Dermis microvascular lymphatic vessel endothelial cell (primary cell): ENCODE data around the gene STMN1. TPM values are rescaled to one million over a fixed set of nuclear protein-coding genes. Genes with fewer than 3 reads are reported as not detected.
A peak's percentile ranks its signal among the peaks of the same experiment; 100 is the strongest.

Experiments used
- DNase-seq, 2 donors: peaks; one replicate each; pipeline versions ENCODE4 v3.0.0 to v3.0.0-alpha.2; 2010; ENCODE audit warnings: low read depth in 2 of 2
- total RNA-seq: library from RNA; depleted of rRNA; stranded (reverse); fragments of >200 nt; gene quantifications from 2 replicates; pipeline ENCODE4 v1.2.1, GENCODE V29; 2014

STMN1 gene
- total RNA-seq, 1 donor from 2014 or later, result 144 TPM

GRCh38 chr1:25895365-25895990 lies 10.7 kb downstream of the STMN1 start:
- DNase-seq, result peak; percentile 86 to 92

DNA sequence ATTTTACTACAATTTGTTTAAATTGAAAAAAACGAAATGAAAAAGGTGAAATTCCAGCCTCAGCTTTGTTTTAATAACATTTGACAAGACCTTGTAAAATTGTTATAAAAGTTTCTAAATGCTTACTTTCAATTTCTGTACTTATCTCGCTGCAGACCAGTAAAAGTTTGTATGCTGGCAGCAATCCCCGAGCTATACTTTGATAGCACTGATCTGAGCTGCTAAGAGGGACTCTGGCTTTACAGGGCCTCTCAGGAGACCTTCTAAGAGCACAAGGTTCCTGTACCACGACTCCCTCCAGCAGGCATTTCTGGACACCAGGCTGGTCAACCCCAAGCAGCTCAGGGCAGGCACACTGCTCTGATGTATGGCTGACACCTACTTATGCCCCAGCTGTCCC lies 13.1 kb downstream of the STMN1 start:
- no peak for DNase-seq

GRCh38 chr1:25891606-25892005 lies 14.6 kb downstream of the STMN1 start:
- no peak for DNase-seq

- DNase-seq, result no peak
Observed at GRCh38 chr1:25890239-25891034, 15.8 kb downstream of the STMN1 start.

DNA sequence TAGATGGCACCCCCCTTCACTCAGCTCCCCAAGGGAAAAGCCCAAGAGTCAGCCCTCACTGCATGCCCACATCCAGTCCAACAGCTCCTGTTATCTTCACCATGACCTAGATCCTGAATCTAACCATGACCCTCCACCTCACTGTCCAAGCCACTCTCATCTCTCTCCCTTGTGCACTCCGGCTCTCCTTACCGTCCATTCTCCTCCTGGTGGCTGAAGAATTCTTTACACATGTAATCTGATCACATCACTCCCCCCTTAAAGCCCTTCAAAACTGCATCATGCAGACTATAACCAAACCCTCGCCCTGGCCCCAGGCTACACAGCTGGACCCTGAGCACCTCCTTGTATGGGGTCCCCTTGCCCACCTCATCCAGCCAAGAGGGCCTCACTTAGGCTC lies 16.7 kb downstream of the STMN1 start:
- DNase-seq, result no peak

GRCh38 chr1:25888426-25888987 lies 17.7 kb downstream of the STMN1 start:
- DNase-seq, result no peak

DNA sequence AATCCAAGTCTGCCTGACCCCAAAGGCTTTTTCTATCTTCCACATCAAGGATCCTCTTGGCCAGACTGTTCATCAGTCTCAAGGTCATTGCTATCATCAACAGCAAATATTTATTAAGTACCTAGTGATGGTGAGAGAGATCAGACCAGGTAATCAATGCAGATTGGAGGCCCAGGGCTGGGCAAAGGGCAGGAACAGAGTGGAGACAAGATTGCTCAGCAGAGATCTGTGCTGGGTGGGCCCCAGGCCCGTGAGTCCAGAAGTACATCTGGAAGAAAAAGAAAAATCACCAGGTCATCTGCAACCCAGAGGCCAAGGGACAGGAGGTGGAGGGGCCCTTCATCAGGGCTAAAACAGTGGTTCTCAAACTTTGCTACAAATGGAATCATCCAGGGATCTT lies 20.6 kb downstream of the STMN1 start:
- no peak for DNase-seq

GRCh38 chr1:25881266-25881665 lies 25.0 kb downstream of the STMN1 start:
- DNase-seq, result no peak

GRCh38 chr1:25880518-25880917 lies 25.7 kb downstream of the STMN1 start:
- no peak for DNase-seq

- no peak for DNase-seq
Observed at GRCh38 chr1:25879675-25880074, 26.5 kb downstream of the STMN1 start.

GRCh38 chr1:25878690-25879089 lies 27.5 kb downstream of the STMN1 start:
- no peak for DNase-seq

GRCh38 chr1:25877155-25877554 lies 29.1 kb downstream of the STMN1 start:
- no peak for DNase-seq

- DNase-seq, result no peak
Observed at GRCh38 chr1:25876693-25877077, 29.5 kb downstream of the STMN1 start.

DNA sequence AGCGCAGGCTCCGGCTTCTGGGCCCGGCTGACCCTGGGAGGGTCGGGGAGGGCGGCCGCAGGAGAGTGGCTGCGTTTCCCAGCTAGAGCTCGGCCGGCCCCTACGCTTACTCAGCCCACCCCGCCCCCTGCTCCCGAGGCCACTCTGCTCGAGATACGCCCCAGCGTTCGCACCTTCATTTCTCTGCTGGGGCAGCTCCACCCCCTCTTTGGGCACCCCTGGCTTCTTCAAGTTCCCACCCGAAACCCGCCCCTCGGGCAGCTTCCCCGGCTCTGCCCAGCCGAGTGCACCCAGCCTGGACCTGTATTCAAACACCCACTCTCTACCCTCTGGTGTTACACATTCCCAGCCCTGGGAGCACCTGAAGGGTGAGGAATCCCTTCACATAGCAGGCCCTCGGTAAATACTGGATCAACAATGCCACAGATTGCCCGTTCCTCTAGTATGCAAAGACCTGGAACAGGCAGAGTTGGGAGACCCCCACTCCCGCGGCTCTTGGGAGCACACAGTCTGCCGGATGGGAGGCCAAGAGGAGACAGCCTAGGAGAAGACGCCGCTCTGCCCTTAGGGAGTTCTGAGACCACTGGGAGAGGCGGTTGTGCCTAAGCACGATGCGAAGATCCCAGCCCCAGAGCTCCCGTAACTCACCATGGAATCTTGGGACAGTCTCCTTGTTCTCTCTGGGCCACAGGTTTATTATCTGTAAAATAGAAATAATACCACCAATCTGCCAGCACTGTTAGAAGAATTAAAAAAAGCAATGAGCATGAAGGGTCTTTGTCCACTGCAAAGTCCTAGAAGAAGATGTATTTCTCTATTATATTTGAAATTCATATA lies 30.1 kb downstream of the STMN1 start:
- no peak for DNase-seq

DNA sequence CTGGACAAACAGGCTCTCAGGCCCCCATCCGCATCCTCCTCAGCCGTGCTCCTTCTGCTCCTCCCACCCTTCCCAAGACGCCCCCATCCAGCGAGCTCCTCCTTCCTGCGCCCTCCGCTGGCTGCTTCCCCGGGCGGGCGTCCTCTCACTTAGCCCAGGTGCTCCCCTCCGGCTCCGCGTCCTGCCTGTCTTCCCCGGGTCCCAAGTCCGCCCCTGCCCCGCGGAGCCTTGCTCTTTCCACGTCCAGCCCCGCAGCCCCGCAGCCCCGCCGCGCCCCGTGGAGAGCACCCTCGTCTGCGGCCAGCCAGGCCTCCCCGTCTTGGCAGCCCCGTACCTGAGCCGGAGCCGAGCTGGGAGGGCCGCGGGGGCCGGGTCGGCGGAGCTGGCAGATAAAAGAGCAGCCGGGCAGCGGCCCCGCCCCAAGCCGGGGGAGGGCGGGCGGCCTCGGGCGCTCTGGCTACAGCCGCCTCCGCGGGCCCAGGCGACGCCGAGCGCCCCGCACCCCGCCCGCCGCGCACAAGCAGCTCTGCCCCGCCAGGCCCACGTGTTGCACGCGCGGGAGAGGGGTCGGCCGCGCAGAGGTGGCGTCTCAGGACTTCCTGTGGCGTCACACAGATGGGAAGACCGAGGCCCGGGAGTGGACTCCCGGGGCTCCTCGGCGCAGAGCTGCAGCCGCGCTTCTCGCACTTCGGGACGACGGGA lies 30.9 kb downstream of the STMN1 start, which contains the start of gene PAQR7:
Gene PAQR7, minus strand, starts transcription at position 555 of the 702 bp plus-strand sequence. CDS start 11,869 bp downstream, outside the sequence.
- peak; percentile 38 to 81 for DNase-seq

DNA sequence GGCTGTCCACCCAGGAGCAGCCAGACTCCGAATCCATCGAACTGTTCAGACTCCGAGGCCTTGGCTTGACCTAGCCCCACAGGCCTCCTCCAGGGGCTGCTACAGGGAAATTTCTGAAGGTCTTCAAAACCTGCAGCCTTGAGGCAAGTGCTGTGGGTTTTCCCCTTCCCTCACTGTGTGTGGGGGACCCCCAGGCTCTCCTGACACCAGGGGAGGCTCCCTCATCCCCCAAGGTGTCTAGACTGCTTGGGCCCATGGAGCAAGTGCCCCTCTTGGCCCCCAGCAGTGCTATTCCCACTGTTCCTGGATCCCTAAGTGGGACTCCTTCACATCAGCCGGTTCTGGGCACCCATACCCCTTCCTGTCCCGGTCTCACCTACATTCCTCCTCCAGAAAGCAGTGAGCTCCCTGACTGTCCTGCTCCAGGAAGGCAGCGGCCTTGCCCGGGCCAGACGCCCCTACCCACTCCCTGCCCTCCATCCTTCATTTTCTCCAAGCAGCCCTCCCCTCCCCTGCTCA lies 31.5 kb downstream of the STMN1 start:
- DNase-seq, result no peak

DNA sequence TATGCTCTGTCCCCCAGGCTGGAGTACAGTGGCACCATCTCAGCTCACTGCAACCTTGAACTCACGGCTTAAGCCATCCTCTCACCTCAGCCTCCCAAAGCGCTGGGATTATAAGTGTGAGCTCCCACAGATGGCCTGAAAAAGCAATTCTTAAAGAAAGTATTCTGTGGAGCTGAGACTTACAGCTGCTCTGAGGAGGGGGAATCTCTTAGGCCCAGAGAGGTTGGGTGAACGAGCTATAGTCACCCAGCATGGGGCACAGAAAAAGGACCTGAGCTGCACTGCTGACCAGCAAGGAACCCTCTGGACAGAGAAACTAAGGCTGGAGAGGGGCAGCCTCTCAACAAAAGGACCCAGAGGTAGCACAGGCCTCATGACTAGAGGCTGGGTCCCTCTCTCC lies 32.0 kb downstream of the STMN1 start:
- no peak for DNase-seq

DNA sequence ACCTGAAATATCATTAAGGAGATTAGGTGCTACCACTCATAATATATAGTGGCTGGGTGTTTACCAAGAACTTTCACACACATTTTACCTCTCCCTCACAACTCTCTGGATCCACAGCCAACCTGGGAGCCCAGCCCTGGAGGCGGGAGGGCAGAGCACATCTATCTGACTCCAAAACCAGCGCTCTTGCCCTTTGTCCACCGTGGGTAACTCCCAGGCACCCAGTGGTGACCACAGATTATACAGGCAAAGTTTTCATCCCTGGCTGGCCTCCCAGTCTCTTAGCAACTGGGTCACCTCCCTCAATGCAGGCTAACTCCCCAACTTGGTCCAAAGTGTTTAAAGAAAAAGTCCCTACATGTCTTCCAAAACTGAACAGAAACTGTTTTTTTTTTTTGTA lies 33.1 kb downstream of the STMN1 start:
- no peak for DNase-seq

GRCh38 chr1:25872713-25873112 lies 33.5 kb downstream of the STMN1 start:
- DNase-seq, result no peak

DNA sequence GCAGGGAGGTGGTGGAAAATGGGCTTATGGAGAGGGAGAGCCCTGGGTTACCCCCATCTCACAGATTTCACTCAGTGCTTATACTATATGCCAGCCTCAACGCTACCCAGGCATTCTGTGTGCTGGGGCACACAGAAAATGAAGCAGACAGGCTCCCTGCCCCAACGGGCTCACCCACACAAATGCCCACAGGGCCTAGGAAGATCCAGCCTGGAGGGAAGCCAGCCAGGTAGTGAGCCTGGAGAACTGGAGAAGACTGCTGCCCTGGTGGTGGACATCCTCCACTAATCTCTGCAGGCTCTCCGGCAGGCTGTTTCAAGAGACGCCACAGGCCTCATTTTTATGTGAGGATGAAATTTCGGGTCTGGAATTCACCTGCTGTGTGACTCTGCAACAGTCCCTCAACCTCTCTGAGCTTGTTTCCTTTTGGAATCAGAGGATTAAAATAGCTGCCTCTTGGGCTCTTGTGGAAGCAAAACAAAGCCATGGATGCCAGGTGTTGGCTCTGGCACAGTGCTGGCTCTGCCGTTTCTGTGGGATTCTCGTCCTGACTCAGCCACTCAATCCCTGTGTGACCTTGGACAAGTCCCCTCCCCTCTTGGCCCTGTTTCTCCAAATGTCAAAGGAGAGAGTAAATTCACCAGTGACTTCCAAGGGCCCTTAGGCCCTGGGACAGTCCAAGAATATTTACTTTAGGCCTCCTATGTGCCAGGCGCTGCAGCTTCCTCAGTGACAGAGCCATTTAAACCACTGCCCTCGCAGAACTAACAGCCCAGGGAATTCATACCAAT lies 34.3 kb downstream of the STMN1 start:
- DNase-seq, result no peak
